HCT116 (cell line): ENCODE data around the gene GLYR1. TPM values are rescaled to one million over a fixed set of nuclear protein-coding genes. Genes with fewer than 3 reads are reported as not detected.

Experiments
- ATAC-seq: fragments of 200-7000 bp; cut with Tn5 transposase; 2 replicates; pipeline ENCODE4 v1.9.1; 2020; ENCODE audit warnings: mild to moderate bottlenecking, moderate library complexity
- BruUV-seq: library from RNA; stranded (reverse); fragments of 400-500 nt; replicated peaks from 2 replicates; lab custom pipeline; 2021; lab: Mats Ljungman, UMichigan
- CTCF ChIA-PET: fragments of 300-600 bp; sonication (Branson Sonifier 250); formaldehyde crosslinking; loops from one replicate; lab custom pipeline; 2021; ENCODE audit warnings: antibody characterized with exemption; lab: Charles Lee
- POLR2A ChIA-PET: fragments of 300-600, 350-600 bp; sonication (Branson Sonifier 250); formaldehyde crosslinking; loops from one replicate; lab custom pipeline; 2021; ENCODE audit warnings: antibody characterized with exemption; lab: Charles Lee
- RAD21 ChIA-PET, 2 experiments: fragments of 300-600 bp; sonication (Branson Sonifier 250); formaldehyde crosslinking; loops; one replicate each; lab custom pipeline; 2023; ENCODE audit warnings: low total read pairs in 2 of 2; ENCODE audit not compliant: uncharacterized antibody in 2 of 2, unreplicated experiment in 2 of 2, low non-redundant PET in 1 of 2; lab: Charles Lee
- DNase-seq: peaks from one replicate; pipeline ENCODE4 v3.0.0-alpha.2; 2010; ENCODE audit warnings: low read depth, low spot score
- H2AFZ ChIP-seq: fragments of 200-600 bp; shearing (Covaris generic), sonication (generic); 2 replicates; pipeline ENCODE4 v1.6.1; 2017; ENCODE audit warnings: low read depth, mixed run types, mixed read lengths, antibody characterized with exemption, low read length; ENCODE audit not compliant: poor library complexity, severe bottlenecking
- H3K27ac ChIP-seq: 2 replicates; pipeline ENCODE4 v1.5.1; 2012; ENCODE audit warnings: low read depth, low read length
- H3K27me3 ChIP-seq: fragments of 200-600 bp; sonication (generic); 2 replicates; pipeline ENCODE4 v1.6.1; 2016; ENCODE audit warnings: mixed run types, low read length, mixed read lengths; ENCODE audit not compliant: insufficient read depth
- H3K36me3 ChIP-seq, 2 experiments: fragments of 200-500 bp in 1 of 2; fragments of 200-600 bp in 1 of 2; sonication (Bioruptor generic) in 1 of 2; sonication (generic) in 1 of 2; 2 replicates each; pipeline versions ENCODE4 v1.5.1 to v1.6.1; 2014 to 2016; ENCODE audit warnings: low read length in 2 of 2, inconsistent platforms in 1 of 2, mixed read lengths in 1 of 2, mixed run types in 1 of 2; ENCODE audit not compliant: insufficient read depth in 2 of 2, control insufficient read depth in 1 of 2
- H3K4me1 ChIP-seq, 2 experiments: fragments of 200-600 bp in 1 of 2; sonication (generic) in 1 of 2; 2 replicates each; pipeline versions ENCODE4 v1.5.1 to v1.6.1; 2012 to 2017; ENCODE audit warnings: low read length in 2 of 2, inconsistent platforms in 1 of 2, mild to moderate bottlenecking in 1 of 2, mixed read lengths in 1 of 2, mixed run types in 1 of 2, moderate library complexity in 1 of 2; ENCODE audit not compliant: insufficient read depth in 2 of 2, control insufficient read depth in 1 of 2
- H3K4me2 ChIP-seq: fragments of 200-600 bp; sonication (generic); 2 replicates; pipeline ENCODE4 v1.6.1; 2017; ENCODE audit warnings: mixed run types, low read length, mixed read lengths
- H3K4me3 ChIP-seq, 2 experiments: fragments of 200-600 bp in 1 of 2; sonication (generic) in 1 of 2; replicated peaks in 1 of 2; 2 replicates each; pipeline ENCODE4 v1.5.1; 2011 to 2016; ENCODE audit warnings: low read length in 2 of 2, control low read depth in 1 of 2, low read depth in 1 of 2, mild to moderate bottlenecking in 1 of 2, mixed read lengths in 1 of 2, mixed run types in 1 of 2
- H3K79me2 ChIP-seq: fragments of 200-600 bp; sonication (generic); 2 replicates; pipeline ENCODE4 v1.6.1; 2017; ENCODE audit warnings: mild to moderate bottlenecking, mixed run types, low read length, moderate library complexity, mixed read lengths; ENCODE audit not compliant: insufficient read depth
- H3K9ac ChIP-seq: fragments of 200-600 bp; sonication (generic); 2 replicates; pipeline ENCODE4 v1.6.1; 2016; ENCODE audit warnings: low read length, mixed read lengths
- H3K9me2 ChIP-seq: fragments of 200-600 bp; sonication (generic), shearing (Covaris generic); 2 replicates; pipeline ENCODE4 v1.6.1; 2017; ENCODE audit warnings: mixed run types, mild to moderate bottlenecking, moderate library complexity; ENCODE audit not compliant: insufficient read depth
- H3K9me3 ChIP-seq, 2 experiments: fragments of 200-500 bp in 1 of 2; fragments of 200-600 bp in 1 of 2; sonication (Bioruptor generic) in 1 of 2; sonication (generic) in 1 of 2; 2 replicates each; pipeline ENCODE4 v1.6.1; 2014 to 2017; ENCODE audit warnings: low read length in 2 of 2, mixed read lengths in 2 of 2, inconsistent platforms in 1 of 2, low read depth in 1 of 2, mild to moderate bottlenecking in 1 of 2, mixed run types in 1 of 2, moderate library complexity in 1 of 2; ENCODE audit not compliant: control insufficient read depth in 1 of 2, insufficient read depth in 1 of 2
- H4K20me1 ChIP-seq: fragments of 200-600 bp; sonication (generic), shearing (Covaris generic); 2 replicates; pipeline ENCODE4 v1.6.1; 2017; ENCODE audit warnings: mixed run types, mild to moderate bottlenecking, moderate library complexity; ENCODE audit not compliant: insufficient read depth
- CBX3 ChIP-seq: IDR thresholded peaks from 2 replicates; pipeline ENCODE4 v1.6.1; 2012; ENCODE audit warnings: low read depth
- EGR1 ChIP-seq: IDR thresholded peaks from 2 replicates; pipeline ENCODE4 v1.6.1; 2012; ENCODE audit warnings: low read depth
- ELF1 ChIP-seq: IDR thresholded peaks from 2 replicates; pipeline ENCODE4 v1.6.1; 2012; ENCODE audit warnings: low read depth, borderline replicate concordance
- POLR2A ChIP-seq: IDR thresholded peaks from 2 replicates; pipeline ENCODE4 v1.7.0; 2011; ENCODE audit warnings: borderline replicate concordance; ENCODE audit not compliant: insufficient read depth, insufficient read length; ENCODE audit errors: extremely low read depth
- POLR2AphosphoS5 ChIP-seq: IDR thresholded peaks from 2 replicates; pipeline ENCODE4 v1.6.1; 2011; ENCODE audit warnings: mild to moderate bottlenecking, low read depth, low read length, moderate library complexity
- RAD21 ChIP-seq: IDR thresholded peaks from 2 replicates; pipeline ENCODE4 v1.6.1; 2012; ENCODE audit warnings: low read depth, mild to moderate bottlenecking
- SIN3A ChIP-seq: IDR thresholded peaks from 2 replicates; pipeline ENCODE4 v1.6.1; 2012; ENCODE audit warnings: low read depth
- SP1 ChIP-seq: IDR thresholded peaks from 2 replicates; pipeline ENCODE4 v1.6.1; 2012; ENCODE audit warnings: low read depth
- SRF ChIP-seq: IDR thresholded peaks from 2 replicates; pipeline ENCODE4 v1.6.1; 2012; ENCODE audit warnings: low read depth
- TCF7L2 ChIP-seq: IDR thresholded peaks from 2 replicates; pipeline ENCODE4 v1.7.0; 2011; ENCODE audit warnings: borderline replicate concordance, inconsistent platforms; ENCODE audit not compliant: insufficient read depth, insufficient read length; ENCODE audit errors: extremely low read depth
- YY1 ChIP-seq: IDR thresholded peaks from 2 replicates; pipeline ENCODE4 v1.6.1; 2011; ENCODE audit warnings: low read length, low read depth, moderate library complexity, mild to moderate bottlenecking; ENCODE audit not compliant: insufficient replicate concordance; ENCODE audit errors: extremely low read depth
- intact Hi-C: fragments of 100-400 bp; cut with micrococcal nuclease; formaldehyde crosslinking; loops from 2 replicates; pipeline ENCODE4 v1.10.0; 2022
- total RNA-seq: library from RNA; stranded (reverse); gene quantifications from one replicate; pipeline ENCODE4 v1.2.1, GENCODE V29; 2021; ENCODE audit not compliant: unreplicated experiment
- TF ChIP-seq, protein P1 (sequence below): IDR thresholded peaks from 2 replicates; pipeline ENCODE4 v1.6.1; 2012
- TF ChIP-seq, protein P2 (sequence below): IDR thresholded peaks from 2 replicates; pipeline ENCODE4 v1.6.1; 2011; ENCODE audit warnings: mild to moderate bottlenecking, low read length, moderate library complexity; ENCODE audit not compliant: insufficient replicate concordance; ENCODE audit errors: extremely low read depth

GLYR1 gene
- total RNA-seq, 1 experiment from 2014 or later = 50.0 TPM

GRCh38 chr16:4768549-4769305 is 78.4 kb downstream of the GLYR1 start:
- ChIA-PET RAD21 (interaction anchor here in 1 of 2 experiments (0.7 kb wide), 1 partner anchor 34 kb away, joined by 3 read pairs; the partner anchor contains the start of gene ROGDI), POLR2A (interaction anchor here (0.5 to 1.1 kb wide), 5 partner anchors 22 to 153 kb away, joined by 3 to 8 read pairs (median 3); partner anchors contain the start of genes ANKS3, DNAAF8 and NUDT16L1)
- Histone ChIP-seq H3K4me3 (peak overlapping the region; percentile 92 to 93), H3K9me2 (no peaks in the 10 kb centered on the region), H3K9me3 (no peaks in the 10 kb centered on the region), H4K20me1 (no peaks in the 10 kb centered on the region), H3K27ac (peak overlapping the region; percentile 56), H3K4me1 (peaks cover 12 to 23% of the 10 kb centered on the region in 2 experiments), H2AFZ (peak overlapping the region; percentile 38), H3K9ac (peak overlapping the region; percentile 66)
- peak; percentile 90 for ATAC-seq
- intact Hi-C loops = loop anchor here (1.0 to 5.0 kb wide), 2 partner anchors 79 to 179 kb away; partner anchors contain the start of genes GLYR1 and UBN1
- no peak for TF ChIP-seq SIN3A
- no peak for TF ChIP-seq RAD21
- TF ChIP-seq SRF = peak; percentile 66; the same call in 1 of the 2 replicates
- no peak for TF ChIP-seq EGR1
- TF ChIP-seq, protein P1, sequence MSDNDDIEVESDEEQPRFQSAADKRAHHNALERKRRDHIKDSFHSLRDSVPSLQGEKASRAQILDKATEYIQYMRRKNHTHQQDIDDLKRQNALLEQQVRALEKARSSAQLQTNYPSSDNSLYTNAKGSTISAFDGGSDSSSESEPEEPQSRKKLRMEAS = peak; percentile 59; the same call in 1 of the 2 replicates
- TF ChIP-seq ELF1 = peak; percentile 94; the same call in 1 of the 2 replicates
- TF ChIP-seq SP1 = peak; percentile 63; the same call in 1 of the 2 replicates
- TF ChIP-seq, protein P2, sequence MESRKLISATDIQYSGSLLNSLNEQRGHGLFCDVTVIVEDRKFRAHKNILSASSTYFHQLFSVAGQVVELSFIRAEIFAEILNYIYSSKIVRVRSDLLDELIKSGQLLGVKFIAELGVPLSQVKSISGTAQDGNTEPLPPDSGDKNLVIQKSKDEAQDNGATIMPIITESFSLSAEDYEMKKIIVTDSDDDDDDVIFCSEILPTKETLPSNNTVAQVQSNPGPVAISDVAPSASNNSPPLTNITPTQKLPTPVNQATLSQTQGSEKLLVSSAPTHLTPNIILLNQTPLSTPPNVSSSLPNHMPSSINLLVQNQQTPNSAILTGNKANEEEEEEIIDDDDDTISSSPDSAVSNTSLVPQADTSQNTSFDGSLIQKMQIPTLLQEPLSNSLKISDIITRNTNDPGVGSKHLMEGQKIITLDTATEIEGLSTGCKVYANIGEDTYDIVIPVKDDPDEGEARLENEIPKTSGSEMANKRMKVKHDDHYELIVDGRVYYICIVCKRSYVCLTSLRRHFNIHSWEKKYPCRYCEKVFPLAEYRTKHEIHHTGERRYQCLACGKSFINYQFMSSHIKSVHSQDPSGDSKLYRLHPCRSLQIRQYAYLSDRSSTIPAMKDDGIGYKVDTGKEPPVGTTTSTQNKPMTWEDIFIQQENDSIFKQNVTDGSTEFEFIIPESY = peak; percentile 95
- TF ChIP-seq CBX3 = 0 out of 2 replicates have a peak, but pooled peaks have one; percentile 26
- TF ChIP-seq YY1 = peak; percentile 58
- TF ChIP-seq POLR2AphosphoS5 = peak; percentile 98
- peak; percentile 90 for TF ChIP-seq POLR2A
- TF ChIP-seq TCF7L2 = no peak
- TF ChIP-seq, all 23 proteins: peak for 9
- peak; percentile 90 for DNase-seq
- Histone ChIP-seq H3K4me2 (peak overlapping the region; percentile 82), H3K36me3 (peaks cover 0 to 5% of the 10 kb centered on the region in 2 experiments; a peak in 2 of 4 replicates), H3K27me3 (no peaks in the 10 kb centered on the region), H3K79me2 (peaks cover 21% of the 10 kb centered on the region; the same call in 1 of the 2 replicates)
- no TSS peak for BruUV-seq
- CTCF ChIA-PET = interaction anchor here (1.3 kb wide), 1 partner anchor 145 kb away, joined by 4 read pairs; the partner anchor contains the start of gene MGRN1
